HepG2 (cell line): ENCODE results near the gene STX1B. TPM values are rescaled to one million over a fixed set of nuclear protein-coding genes. Genes with fewer than 3 reads are reported as not detected.

Experiments used
- CBX2 ChIP-seq, 2 experiments: fragments of 200-600 bp in 1 of 2; sonication (generic); formaldehyde crosslinking in 1 of 2; IDR thresholded peaks; 2 replicates each; pipeline versions ENCODE4 v1.7.0 to v1.8.1; 2018 to 2022; ENCODE audit warnings: low read depth in 2 of 2, low read length in 1 of 2, mild to moderate bottlenecking in 1 of 2, missing genetic modification reagents in 1 of 2
- GABPB1 ChIP-seq: IDR thresholded peaks from 2 replicates; pipeline ENCODE4 v1.6.1; 2016; ENCODE audit warnings: mild to moderate bottlenecking, missing genetic modification reagents, moderate library complexity, missing compliant biosample characterization
- IRF2 ChIP-seq: IDR thresholded peaks from 2 replicates; pipeline ENCODE4 v1.6.1; 2018; ENCODE audit warnings: missing genetic modification reagents, missing compliant biosample characterization
- RFXANK ChIP-seq: IDR thresholded peaks from 2 replicates; pipeline ENCODE4 v1.6.1; 2016
- SNRNP70 ChIP-seq: fragments of 200-400 bp; formaldehyde crosslinking; IDR thresholded peaks from 2 replicates; pipeline ENCODE4 v1.6.1; 2017; ENCODE audit warnings: mild to moderate bottlenecking, low read depth, low read length, moderate library complexity
- TAF15 ChIP-seq: fragments of 200-400 bp; formaldehyde crosslinking; IDR thresholded peaks from one replicate; pipeline ENCODE4 v1.6.1; 2018; ENCODE audit warnings: mild to moderate bottlenecking, low read depth, low read length; ENCODE audit not compliant: poor library complexity, severe bottlenecking
- TCF12 ChIP-seq, 2 experiments: fragments of 450-650 bp in 1 of 2; sonication (generic) in 1 of 2; formaldehyde crosslinking in 1 of 2; IDR thresholded peaks; 2 replicates each; pipeline versions ENCODE4 v1.6.1 to v1.8.0; 2017 to 2022; ENCODE audit warnings: antibody characterized with exemption in 1 of 2, mild to moderate bottlenecking in 1 of 2, missing genetic modification reagents in 1 of 2, moderate library complexity in 1 of 2
- TMF1 ChIP-seq: sonication (generic); formaldehyde crosslinking; IDR thresholded peaks from 2 replicates; pipeline ENCODE4 v1.8.1; 2022; ENCODE audit warnings: low read depth, missing genetic modification reagents
- USF2 ChIP-seq, 2 experiments: sonication (generic) in 1 of 2; formaldehyde crosslinking in 1 of 2; IDR thresholded peaks; 2 replicates each; pipeline versions ENCODE4 v1.5.1 to v1.6.1; 2011 to 2020; ENCODE audit warnings: borderline replicate concordance in 1 of 2, low read depth in 1 of 2, low read length in 1 of 2, mild to moderate bottlenecking in 1 of 2, missing genetic modification reagents in 1 of 2, moderate library complexity in 1 of 2
- ZIK1 ChIP-seq: sonication (generic); formaldehyde crosslinking; IDR thresholded peaks from 2 replicates; pipeline ENCODE4 v1.5.0; 2020; ENCODE audit warnings: mild to moderate bottlenecking, low read depth, missing genetic modification reagents, borderline replicate concordance
- ZMYM4 ChIP-seq: sonication (generic); formaldehyde crosslinking; IDR thresholded peaks from 2 replicates; pipeline ENCODE4 v1.8.1; 2023; ENCODE audit warnings: mild to moderate bottlenecking, missing genetic modification reagents
- ZNF30 ChIP-seq: sonication (generic); formaldehyde crosslinking; IDR thresholded peaks from 2 replicates; pipeline ENCODE4 v1.5.0; 2020; ENCODE audit warnings: mild to moderate bottlenecking, missing genetic modification reagents
- ZNF337 ChIP-seq: sonication (generic); formaldehyde crosslinking; IDR thresholded peaks from 2 replicates; pipeline ENCODE4 v1.5.1; 2020; ENCODE audit warnings: missing genetic modification reagents, low read depth, mild to moderate bottlenecking, borderline replicate concordance
- ZNF558 ChIP-seq: sonication (generic); formaldehyde crosslinking; IDR thresholded peaks from 2 replicates; pipeline ENCODE4 v1.9.0; 2022; ENCODE audit warnings: mild to moderate bottlenecking, missing genetic modification reagents, borderline replicate concordance
- ZNF678 ChIP-seq: sonication (generic); formaldehyde crosslinking; IDR thresholded peaks from 2 replicates; pipeline ENCODE4 v1.4.0; 2020; ENCODE audit warnings: mild to moderate bottlenecking, missing genetic modification reagents
- ZNF747 ChIP-seq: sonication (generic); formaldehyde crosslinking; IDR thresholded peaks from 2 replicates; pipeline ENCODE4 v1.8.1; 2023; ENCODE audit warnings: missing genetic modification reagents, mild to moderate bottlenecking, borderline replicate concordance
- ZNF841 ChIP-seq: sonication (generic); formaldehyde crosslinking; IDR thresholded peaks from 2 replicates; pipeline ENCODE4 v1.8.1; 2023; ENCODE audit warnings: missing genetic modification reagents, borderline replicate concordance
- polyA plus RNA-seq, 8 experiments: library from polyadenylated mRNA; depleted of rRNA in 3 of 8; stranded (reverse) in 7 of 8; unstranded in 1 of 8; fragments of >200 nt; fragmentation: Illumina TruSeq in 4 of 8; extraction: Trizol in 4 of 8; gene quantifications; 2 replicates each; pipeline versions ENCODE4 v1.2.1 to v1.2.3, GENCODE V29; 2011 to 2016; ENCODE audit warnings: low read depth in 4 of 8, missing spikeins in 1 of 8, mixed read lengths in 1 of 8; ENCODE audit not compliant: insufficient read depth in 1 of 8
- total RNA-seq, 5 experiments: library from RNA; depleted of rRNA; stranded (reverse); fragments of >200 nt; fragmentation: Illumina TruSeq; extraction: Trizol; gene quantifications; 2 replicates each; pipeline ENCODE4 v1.2.3, GENCODE V29; 2016; ENCODE audit warnings: low read depth in 1 of 5
- TF ChIP-seq, protein P1 (sequence below): sonication (generic); formaldehyde crosslinking; IDR thresholded peaks from 2 replicates; pipeline ENCODE4 v1.4.0; 2020; ENCODE audit warnings: missing genetic modification reagents

Gene STX1B
- total and polyA plus RNA-seq, 2 of the 13 experiments (the other 11 are each of a cell fraction or from before 2014, with no cell fraction given): 2.1 to 3.0 TPM

GRCh38 chr16:31032736-31033708, 22.6 kb upstream of the STX1B start, which contains the start of gene STX4 (continued):
- TF ChIP-seq USF2 (IDR thresholded peaks at IDR 0.05; ENCODE audit: low read depth, low read length): peak; percentile 98
- peak; percentile 97 for TF ChIP-seq USF2 (CRISPR knock-in tag; IDR thresholded peaks at IDR 0.05; ENCODE audit: borderline replicate concordance)
- no peak for TF ChIP-seq ZNF841 (CRISPR knock-in tag)
- TF ChIP-seq TCF12 (IDR thresholded peaks at IDR 0.05): no peak
- no peak for TF ChIP-seq TCF12 (CRISPR knock-in tag; IDR thresholded peaks at IDR 0.05)
- TF ChIP-seq TMF1 (CRISPR knock-in tag): peak; percentile 79; the same call in 1 of the 2 replicates
- TF ChIP-seq ZNF337 (CRISPR knock-in tag): peak; percentile 96
- TF ChIP-seq, protein P1, sequence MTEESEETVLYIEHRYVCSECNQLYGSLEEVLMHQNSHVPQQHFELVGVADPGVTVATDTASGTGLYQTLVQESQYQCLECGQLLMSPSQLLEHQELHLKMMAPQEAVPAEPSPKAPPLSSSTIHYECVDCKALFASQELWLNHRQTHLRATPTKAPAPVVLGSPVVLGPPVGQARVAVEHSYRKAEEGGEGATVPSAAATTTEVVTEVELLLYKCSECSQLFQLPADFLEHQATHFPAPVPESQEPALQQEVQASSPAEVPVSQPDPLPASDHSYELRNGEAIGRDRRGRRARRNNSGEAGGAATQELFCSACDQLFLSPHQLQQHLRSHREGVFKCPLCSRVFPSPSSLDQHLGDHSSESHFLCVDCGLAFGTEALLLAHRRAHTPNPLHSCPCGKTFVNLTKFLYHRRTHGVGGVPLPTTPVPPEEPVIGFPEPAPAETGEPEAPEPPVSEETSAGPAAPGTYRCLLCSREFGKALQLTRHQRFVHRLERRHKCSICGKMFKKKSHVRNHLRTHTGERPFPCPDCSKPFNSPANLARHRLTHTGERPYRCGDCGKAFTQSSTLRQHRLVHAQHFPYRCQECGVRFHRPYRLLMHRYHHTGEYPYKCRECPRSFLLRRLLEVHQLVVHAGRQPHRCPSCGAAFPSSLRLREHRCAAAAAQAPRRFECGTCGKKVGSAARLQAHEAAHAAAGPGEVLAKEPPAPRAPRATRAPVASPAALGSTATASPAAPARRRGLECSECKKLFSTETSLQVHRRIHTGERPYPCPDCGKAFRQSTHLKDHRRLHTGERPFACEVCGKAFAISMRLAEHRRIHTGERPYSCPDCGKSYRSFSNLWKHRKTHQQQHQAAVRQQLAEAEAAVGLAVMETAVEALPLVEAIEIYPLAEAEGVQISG (CRISPR knock-in tag): peak; percentile 92
- TF ChIP-seq ZNF558: peak; percentile 57; the same call in 1 of the 2 replicates
- TF ChIP-seq TAF15: peak; percentile 85
- peak; percentile 87 for TF ChIP-seq ZNF747 (CRISPR knock-in tag)
- TF ChIP-seq ZMYM4 (CRISPR knock-in tag): peak; percentile 89
- TF ChIP-seq SNRNP70: no peak
- no peak for TF ChIP-seq ZNF30 (CRISPR knock-in tag)
- no peak for TF ChIP-seq CBX2 (IDR thresholded peaks at IDR 0.05; ENCODE audit: low read depth, low read length)
- TF ChIP-seq CBX2 (CRISPR knock-in tag; IDR thresholded peaks at IDR 0.05; ENCODE audit: low read depth): peak; percentile 45; the same call in 1 of the 2 replicates
- TF ChIP-seq ZIK1 (CRISPR knock-in tag): peak; percentile 67; the same call in 1 of the 2 replicates
- peak; percentile 97 for TF ChIP-seq GABPB1
- TF ChIP-seq IRF2 (CRISPR knock-in tag): peak; percentile 82
- no peak for TF ChIP-seq ZNF678 (CRISPR knock-in tag)
- peak; percentile 68; the same call in 1 of the 2 replicates for TF ChIP-seq RFXANK (CRISPR knock-in tag)
